ENCODE results near the gene GAB4. TPM values are rescaled to one million over a fixed set of nuclear protein-coding genes. Genes with fewer than 3 reads are reported as not detected.

Gene GAB4
- total RNA-seq, 1 donor from 2014 or later, result not detected

DNA sequence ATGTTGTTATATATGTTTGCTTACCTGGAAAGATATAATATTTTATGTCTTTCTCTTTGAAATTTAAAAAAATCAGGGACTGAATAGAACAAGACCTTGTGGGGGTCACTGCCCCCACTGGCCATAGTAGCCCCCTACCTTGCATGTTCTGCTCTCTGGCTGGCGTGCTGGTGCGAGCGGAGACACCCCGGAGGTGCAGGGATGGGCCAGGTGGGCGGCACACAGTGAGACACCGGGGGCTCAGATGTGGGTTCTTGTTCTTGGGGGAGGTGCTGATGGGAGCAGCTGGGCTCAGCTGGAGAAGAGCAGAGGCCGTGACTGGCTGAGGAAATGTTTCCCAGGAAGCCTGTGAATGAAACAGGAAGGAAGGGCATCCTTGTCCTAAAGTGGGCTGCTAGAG, 20.2 kb downstream of the GAB4 start:
- no peak for DNase-seq

DNA sequence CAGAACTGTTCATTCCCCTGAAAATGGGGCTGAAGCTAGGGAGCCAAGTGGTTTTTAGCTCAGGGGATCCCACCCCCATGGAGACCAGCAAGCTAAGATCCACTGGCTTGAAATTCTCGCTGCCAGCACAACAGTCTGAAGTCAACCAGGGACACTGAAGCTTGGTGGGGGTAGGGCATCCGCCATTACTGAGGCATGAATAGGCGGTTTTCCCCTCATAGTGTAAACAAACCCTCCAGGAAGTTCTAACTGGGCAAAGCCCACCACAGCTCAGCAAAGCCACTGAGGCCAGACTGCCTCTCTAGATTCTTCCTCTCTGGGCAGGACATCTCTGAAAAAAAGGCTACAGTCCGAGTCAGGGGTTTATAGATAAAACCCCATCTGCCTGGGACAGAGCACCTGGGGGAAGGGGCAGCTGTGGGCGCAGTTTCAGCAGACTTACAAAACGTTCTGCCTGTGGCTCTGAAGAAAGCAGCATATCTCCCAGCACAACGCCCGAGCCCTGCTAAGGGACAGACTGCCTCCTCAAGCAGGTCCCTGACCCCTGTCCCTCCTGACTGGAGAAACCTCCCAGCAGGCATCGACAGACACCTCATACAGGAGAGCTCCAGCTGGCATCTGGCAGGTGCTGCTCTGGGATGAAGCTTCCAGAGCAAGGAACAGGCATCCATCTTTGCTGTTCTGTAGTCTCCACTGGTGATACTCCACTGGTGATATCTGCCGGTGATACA, 32.7 kb downstream of the GAB4 start:
- no peak for DNase-seq

DNA sequence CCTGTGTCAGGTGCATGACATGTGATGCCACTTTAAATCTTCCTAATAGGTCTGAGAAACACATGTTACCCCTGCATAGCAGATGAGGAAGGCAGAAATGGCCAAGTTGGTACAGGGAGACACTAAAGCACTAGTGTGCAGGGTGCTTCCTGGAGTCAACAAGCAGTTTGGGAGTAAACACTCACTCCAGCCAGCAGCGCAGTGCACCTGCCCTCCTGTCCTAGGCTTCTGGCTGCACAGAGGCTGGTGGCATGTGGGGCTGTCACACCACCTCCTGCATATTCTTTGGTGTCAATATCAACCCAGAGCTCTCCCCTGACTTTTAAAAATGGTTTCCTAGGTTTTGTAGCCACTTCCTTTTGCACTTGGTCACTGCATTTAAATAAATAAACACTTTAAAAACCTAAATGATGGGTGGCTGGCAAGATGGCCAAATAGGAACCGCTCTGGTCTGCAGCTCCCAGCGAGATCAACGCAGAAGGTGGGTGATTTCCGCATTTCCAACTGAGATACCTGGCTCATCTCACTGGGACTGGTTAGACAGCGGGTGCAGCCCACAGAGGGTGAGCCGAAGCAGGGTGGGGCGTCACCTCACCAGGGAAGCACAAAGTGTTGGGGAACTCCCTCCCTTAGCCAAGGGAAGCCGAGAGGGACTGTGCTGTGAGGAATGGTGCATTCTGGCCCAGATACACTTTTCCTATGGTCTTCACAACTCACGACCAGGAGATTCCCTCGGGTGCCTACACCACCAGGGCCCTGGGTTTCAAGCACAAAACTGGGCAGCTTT, 33.5 kb downstream of the GAB4 start:
- no peak for DNase-seq

DNA sequence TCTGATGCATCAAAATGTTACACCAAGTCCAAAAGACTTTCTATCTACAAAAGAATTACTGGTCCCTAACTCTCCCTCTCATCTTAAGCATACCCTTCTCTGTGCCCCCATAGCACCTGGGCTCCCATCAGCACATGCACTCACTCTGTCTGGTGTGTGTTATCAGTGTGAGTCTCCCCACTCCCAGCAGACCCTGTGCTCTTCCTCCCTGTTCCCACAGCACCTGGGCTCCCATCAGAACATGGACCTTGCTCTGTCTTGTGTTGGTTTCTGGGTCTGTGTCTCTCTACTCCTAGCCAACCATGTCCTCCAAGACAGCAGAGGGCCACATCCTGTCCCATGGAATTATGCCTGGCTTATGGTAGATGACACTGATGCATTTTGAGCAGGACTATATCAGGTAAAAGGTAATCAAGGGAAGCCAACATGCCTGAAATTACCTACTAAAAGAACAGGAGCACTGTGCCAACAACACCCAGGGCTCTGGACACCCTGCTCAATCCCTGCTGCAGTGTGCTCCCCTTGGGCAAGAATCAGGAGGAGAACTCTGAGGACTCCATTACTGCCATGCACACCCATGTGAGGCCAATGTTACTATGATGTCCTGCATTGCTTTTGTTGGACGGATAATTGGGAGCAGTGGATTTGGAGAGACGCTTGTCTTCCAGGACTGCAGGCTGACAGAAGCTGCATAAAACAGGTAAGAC, 34.3 kb downstream of the GAB4 start:
- DNase-seq, result no peak

DNA sequence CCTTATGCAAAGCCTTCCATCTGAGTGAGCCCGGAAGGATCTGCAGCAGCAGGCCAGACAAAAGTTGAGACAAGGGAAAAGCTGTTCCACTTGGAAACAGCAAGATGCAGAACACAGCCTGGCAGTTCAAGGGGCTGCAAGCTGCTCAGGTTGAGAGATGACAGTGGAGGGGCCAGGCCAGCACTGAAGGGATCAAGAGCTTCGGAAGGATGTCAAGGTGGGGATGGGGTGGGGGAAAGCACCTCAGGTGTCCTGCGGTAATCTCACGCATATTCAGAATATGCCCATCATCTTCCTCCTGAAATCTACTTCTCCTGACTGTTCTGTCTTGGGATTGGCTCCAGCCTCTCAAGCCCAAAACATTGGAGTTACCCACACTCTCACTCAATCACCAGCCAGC, 35.7 kb downstream of the GAB4 start:
- no peak for DNase-seq

DNA sequence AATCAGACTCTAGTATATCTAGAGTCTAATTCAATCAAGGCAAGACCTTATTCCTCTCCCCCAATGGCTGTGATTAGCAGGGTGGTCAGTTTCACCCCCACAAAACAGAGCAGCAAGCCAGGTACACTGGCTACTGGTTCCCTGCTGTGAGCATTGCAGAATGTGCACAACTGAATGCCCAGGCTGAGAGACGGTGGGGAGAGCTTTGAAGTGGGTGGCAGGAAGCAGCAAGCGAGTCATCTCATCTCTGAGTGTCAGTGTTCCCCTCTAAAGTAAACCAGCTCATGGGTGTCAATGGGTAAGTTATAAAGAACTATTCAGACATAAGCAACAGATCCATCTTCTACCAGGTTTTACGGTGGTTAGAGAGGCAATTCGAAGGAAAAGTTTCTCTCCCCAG, 37.6 kb downstream of the GAB4 start:
- DNase-seq, result no peak

DNA sequence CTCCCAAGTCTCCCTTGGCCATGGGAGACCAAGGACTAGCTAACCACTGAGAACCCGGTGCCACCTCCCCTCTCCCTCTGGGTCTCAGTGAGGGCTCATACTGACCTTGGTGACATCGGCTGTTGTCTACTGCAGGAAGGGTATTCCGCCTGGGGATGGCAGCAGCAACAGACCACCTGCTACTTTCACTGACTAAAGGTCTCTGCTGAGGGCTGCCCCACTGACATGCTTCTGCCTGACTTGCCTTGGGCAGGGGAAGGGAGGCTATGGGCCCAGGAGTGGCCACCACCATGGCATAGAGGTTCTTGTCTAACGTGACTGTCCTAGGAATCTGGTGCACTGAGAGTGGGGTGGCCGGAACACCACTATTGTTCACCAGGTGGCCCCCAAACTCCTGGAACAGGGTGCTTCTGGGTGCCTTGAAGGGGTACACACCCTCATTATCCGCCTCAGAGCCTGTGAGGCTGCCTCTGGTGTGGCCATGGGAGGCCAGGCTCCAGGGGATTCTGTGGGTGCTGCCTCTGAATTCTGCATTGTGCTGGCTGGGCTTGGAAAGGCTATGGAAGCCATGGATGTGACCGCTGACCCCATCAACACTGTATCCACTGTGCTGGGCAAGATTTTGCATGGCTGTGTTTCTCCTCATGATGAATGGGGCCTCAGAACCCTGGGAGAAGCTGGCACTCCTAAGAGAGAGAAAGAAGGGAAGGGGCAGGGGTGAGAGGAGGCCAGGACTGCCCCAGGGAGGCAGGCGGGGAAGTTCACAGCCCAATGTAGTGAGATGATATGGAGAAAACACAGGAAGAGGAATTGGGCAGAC, 38.3 kb downstream of the GAB4 start:
- peak; percentile 20 for DNase-seq

DNA sequence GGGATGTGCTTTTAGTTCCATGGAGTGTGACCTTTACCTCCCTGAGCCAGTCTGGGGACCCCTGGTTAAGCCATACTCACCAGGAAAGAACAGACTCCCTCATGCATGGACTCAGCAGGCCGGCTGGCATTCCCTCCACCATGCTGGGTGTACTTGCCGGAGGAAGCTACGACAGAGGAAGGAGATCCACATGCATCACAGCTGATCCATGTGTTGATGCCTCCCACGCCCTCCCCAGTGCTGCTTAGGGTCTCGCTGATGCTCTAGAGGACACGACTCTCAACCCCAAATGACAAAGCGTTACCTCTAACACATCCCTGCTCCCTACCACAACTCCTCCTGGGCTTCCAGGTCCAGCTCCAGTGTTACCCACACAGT, 39.8 kb downstream of the GAB4 start:
- no peak for DNase-seq

DNA sequence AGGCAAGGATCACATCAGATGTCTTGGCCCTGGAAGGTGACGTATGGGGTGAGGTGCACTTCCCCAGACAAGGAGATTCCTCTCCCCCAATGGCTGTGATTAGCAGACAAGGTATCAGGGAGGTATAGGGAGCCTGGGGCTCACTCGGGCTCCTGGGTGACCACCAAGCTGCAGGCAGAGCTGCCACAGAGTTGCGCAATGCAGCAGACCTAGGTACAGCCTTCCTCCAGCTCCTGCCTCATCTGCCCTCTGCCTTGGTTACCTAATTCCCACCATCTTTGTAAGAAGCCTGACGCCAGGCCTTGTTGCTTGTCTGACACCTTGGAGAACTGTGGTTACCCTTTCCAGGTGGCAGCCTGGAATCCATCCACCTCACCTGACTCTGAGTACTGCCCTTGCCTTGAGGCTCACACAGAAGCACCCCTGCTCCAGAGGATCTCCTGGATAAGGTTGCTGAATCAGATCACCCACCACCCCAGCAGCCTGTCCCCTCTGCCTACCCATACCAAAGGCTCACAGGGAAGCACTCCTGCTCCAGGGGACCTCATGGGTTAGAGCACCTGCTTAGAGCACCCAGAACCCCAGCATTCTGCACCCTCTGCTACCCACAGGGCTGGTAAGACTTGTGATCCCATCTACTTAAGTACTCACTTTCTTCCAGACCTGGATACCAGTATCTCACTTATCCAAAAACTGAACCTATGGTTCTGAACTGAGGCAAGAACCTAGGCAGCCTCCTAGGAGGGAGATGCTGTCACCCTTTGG, 40.4 kb downstream of the GAB4 start:
- DNase-seq, result no peak

DNA sequence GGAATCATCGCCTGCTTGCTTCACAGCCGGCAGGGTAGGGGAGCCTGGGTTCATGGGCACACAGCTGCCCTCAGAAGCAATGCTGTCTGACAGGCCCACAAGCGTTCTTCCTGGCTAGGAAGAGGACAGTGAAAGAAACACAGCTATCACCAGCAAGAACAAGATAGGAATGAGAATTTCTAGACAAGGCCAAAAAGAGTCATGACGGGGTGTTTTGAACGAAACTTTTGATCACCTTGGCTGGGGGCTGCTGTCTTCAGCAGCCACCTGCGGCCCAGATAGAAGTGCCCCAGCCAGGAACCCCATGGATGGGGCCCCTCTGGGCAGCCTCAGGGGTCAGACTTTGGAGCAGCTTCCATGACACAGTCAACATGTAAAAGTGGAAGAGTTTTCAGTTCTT, 41.8 kb downstream of the GAB4 start:
- DNase-seq, result no peak

DNA sequence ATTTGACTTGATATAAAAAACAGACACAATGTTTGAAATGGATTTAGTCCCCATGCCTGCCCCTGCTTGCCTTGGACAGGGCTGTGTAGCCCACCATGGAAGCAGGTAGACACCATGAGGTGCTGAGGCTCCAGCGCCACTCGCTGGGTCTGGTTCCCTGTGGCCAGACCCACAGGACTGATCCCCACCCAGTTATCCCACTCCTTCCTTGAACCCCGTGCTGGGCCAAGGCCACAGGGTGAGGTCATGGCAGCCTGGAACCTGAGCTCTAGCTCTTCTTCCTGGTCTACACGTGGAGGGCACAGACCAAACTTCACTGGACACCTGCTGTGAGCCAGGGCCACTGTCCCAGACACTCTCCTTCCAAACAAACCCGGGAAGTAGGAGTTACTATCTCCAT, 42.5 kb downstream of the GAB4 start:
- no peak for DNase-seq

DNA sequence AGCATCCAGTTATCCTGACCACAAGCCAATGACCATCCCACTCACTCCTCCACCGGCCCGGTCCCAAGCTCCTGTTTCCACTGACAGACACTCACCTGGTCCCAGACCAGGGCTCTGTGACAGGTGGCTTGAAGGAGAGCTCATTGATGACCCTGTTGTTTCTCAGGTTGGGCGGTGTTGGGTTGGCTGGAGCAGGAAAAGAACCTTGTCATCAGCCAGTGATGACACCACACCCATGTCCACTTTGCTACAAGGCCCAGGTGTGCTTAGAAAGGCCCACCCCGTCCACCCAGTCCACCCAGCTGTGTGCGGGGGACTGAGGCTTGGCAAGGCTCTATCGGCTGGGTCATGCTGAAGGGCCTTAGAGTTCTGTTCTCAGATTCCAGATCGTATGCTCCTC, 42.9 kb downstream of the GAB4 start:
- DNase-seq, result no peak

DNA sequence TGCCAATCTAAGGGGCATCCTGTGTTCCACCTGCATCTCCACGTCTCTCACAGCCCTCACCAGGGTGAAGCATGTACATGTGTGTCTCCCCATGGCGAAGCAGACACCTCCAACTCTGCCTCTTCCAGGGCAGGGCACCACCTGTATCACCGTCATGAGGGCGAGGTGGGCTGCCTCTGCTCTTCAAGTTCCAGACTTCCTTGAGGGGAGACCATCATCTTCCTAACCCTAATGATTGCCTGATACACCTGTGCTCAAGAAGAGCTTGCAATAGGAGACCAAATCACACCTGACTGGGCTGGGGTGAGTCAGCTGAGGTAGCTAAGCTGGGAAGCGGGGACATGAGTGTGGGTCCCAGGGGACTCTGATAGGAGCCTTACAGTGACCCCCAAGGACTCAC, 43.7 kb downstream of the GAB4 start:
- DNase-seq, result no peak

DNA sequence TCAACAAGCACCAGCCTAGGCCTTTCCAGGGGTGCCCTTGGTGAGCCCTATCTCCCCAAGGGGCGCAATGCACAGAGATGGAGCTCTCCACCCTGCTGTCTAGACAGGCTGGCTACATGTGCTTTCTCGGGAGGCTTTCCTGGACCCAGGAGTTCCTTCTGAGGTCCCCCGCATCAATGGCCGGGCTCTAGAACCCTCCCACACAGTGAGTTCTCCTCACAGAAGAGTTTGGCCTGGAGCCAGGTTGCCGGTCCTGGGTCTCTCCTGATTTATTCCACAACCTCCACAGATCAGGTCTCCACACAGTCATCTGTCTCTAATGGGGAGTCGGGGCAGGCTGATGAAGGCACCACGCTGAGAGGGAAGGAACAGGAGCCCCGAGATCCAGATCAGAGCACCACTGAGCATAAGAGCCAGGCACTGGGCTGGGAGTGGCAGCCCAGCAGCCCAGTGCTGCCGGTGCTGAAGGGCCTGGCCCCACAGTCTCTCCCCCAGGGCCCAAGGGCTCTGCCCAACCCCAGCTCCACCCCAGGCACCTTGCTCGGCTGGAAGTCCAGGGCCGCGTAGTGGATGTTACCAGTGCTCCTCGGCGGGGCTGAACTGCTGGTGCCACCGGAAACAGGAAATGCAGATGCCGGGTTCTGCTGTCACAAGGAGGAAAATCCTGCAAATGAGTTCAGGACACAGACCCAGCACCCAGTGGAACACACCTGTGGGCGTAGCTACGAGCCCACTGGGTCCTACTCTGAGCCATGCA, 44.7 kb downstream of the GAB4 start:
- no peak for DNase-seq

DNA sequence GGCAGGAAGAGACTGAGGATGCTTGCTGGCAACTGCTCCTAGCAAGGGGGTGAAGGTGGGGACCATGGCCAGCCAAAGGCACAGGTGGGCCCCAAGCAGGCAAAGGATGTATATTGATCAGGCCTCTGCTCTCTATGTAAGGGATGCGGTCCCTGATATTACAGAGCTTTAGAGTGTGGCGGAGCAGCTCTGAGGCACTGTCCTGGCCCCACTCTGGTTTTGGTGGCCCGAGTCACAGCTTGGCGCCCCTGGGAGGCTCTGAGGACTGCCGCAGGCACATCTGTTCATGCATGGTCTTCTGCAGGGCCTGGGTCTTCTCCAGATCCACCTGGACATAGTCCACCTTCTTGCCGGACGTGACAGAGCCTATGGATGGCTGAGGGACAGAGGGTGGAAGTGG, 45.5 kb downstream of the GAB4 start:
- no peak for DNase-seq

DNA sequence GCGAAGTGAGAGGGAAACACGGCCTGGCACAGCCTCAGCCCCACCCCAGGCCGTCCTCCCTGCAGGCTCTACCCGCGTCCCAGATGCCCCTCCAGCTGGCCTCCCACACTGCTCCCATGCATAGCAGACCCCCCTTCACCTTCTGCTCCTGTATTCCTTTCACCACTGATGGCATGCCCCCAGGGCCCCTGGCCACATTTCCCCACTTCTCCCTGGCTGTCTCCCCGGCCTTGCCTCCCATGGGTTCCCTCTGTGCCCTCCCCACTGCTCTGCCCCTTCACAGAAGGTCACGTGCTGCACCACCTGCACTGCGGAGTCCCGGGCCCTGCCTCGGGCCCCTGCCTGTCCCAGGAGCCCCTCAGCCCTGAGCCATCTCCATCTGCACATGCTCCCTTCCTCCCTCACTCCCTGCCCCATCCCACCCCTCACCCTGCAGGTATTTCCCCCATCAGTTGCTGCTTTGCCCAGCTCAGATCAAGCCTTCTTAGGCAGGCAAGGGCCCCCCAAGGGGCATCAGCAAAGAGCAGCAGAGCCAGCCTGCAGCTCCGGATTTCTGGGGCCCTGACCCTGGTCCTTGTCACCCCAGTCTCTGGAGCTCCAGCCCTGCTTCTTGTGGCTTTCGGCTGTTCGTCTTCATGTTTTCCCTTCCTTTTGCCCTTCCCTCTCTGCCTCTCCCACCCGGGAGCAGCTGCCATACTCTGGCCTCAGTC, 46.4 kb downstream of the GAB4 start:
- DNase-seq, result no peak

DNA sequence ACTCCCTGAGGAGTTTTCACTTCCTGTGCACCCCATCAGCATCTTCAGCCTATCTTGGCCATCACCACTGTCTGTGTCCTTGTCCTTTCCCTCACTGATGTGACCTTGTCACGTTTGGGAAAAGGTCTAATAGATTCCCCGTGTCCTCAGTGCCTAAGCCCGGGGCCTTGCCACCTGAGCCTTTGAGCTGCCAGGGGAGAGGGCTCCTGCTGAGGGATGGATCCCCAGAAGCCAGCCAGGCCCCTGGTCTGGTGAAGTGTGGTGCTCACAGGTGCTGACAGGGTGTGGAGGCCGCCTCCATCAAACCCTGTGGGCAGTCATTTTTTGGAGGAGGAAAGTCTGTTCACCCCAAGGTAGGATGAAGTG, 47.2 kb downstream of the GAB4 start:
- no peak for DNase-seq

DNA sequence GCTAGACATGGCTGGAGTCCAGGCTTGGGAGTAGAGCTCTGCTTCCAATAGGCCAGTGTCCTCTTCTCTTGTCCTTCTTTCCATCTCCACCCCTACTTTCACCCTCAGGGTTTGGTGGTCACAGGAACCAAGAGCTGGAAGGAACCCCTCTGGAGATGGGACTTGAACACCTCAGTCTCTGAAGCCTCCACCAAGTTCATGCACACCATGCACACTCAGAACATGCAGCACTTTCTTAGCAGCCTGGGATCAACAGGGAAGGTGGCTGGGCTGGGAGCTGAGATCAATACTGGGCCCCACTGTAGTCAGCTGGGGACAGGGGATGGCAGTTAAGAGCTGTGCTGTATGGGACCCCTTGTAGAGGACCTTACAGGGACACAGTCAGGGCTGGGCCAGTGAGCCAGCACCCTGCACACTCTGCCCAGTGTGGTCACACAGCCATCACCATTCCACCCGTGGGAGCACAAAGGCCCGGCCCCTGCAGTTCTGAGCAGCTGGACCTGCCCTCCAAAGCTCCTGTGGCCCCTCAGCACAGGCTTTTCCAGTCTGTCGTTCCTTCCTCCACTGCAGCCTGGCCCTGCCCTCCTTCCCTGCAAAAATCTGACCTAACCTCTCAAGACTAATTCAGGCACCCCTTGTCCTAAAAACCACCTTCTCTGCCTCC, 47.7 kb downstream of the GAB4 start:
- no peak for DNase-seq

DNA sequence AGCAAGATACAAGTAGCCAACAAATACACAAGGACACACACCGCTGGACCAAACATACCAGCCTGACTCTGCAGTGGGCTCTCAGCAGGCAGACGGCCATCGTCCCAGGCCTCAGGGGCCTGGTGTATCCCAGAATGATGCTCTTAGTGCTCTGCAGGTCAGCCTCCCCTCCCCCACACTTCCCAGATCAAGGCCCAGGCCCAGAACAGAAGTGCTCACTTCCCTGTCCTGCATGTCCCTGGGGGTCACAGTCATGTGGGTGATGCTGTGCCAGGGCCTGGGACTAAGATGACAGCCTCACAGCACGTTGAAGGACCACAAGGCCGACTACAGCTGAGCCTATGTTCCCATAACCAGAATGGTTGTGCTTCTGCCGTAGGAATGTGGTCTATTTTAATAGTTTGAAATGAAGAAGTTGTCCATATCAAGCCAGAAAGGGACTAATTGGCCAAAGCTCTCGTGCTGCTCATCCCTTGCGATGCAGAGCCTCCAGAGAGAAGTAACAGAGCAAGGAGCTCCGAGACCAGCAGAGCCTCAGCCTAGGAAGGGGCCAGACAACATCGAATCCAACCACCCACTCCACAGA, 48.6 kb downstream of the GAB4 start:
- DNase-seq, result no peak

Data from skin of body (tissue), 2 donors.